GM23338 (cell line): ENCODE results near the gene ZBTB22. TPM values are rescaled to one million over a fixed set of nuclear protein-coding genes. Genes with fewer than 3 reads are reported as not detected.

Experiments used
- ATAC-seq: fragments of 200-7000 bp; cut with Tn5 transposase; 3 replicates; pipeline ENCODE4 v1.9.1; 2020
- DNase-seq: peaks from one replicate; pipeline ENCODE4 v3.0.0-alpha.2; 2015; ENCODE audit warnings: low spot score
- H2AFZ ChIP-seq: fragments of 200-600 bp; sonication (generic); 2 replicates; pipeline ENCODE4 v1.8.0; 2016; ENCODE audit warnings: antibody characterized with exemption, mild to moderate bottlenecking, moderate library complexity
- H3F3A ChIP-seq: fragments of 200-600 bp; sonication (generic); replicated peaks from 2 replicates; pipeline ENCODE4 v1.8.0; 2017; ENCODE audit warnings: antibody characterized with exemption, mixed run types, low read depth
- H3K27ac ChIP-seq: fragments of 200-600 bp; sonication (generic); 2 replicates; pipeline ENCODE4 v1.6.1; 2016; ENCODE audit warnings: low read depth
- H3K27me3 ChIP-seq: fragments of 200-600 bp; sonication (generic); 2 replicates; pipeline ENCODE4 v1.8.0; 2016; ENCODE audit warnings: mild to moderate bottlenecking, mixed run types, moderate library complexity; ENCODE audit not compliant: insufficient read depth
- H3K36me3 ChIP-seq: fragments of 200-600 bp; sonication (generic); 2 replicates; pipeline ENCODE4 v1.8.0; 2016; ENCODE audit warnings: mild to moderate bottlenecking; ENCODE audit not compliant: insufficient read depth
- H3K4me1 ChIP-seq: fragments of 200-600 bp; sonication (generic); 2 replicates; pipeline ENCODE4 v1.8.0; 2016; ENCODE audit warnings: mild to moderate bottlenecking, moderate library complexity; ENCODE audit not compliant: insufficient read depth
- H3K4me2 ChIP-seq: fragments of 200-600 bp; sonication (generic); 2 replicates; pipeline ENCODE4 v1.7.1; 2017; ENCODE audit warnings: mixed run types
- H3K4me3 ChIP-seq: fragments of 200-600 bp; sonication (generic); 2 replicates; pipeline ENCODE4 v1.6.1; 2016; ENCODE audit warnings: mixed run types
- H3K79me2 ChIP-seq: fragments of 200-600 bp; sonication (generic); replicated peaks from 2 replicates; pipeline ENCODE4 v1.8.0; 2017; ENCODE audit warnings: mild to moderate bottlenecking; ENCODE audit not compliant: insufficient read depth
- H3K9me2 ChIP-seq: fragments of 200-600 bp; sonication (generic); 2 replicates; pipeline ENCODE4 v1.8.0; 2017; ENCODE audit not compliant: insufficient read depth
- H4K20me1 ChIP-seq: fragments of 200-600 bp; sonication (generic); replicated peaks from 2 replicates; pipeline ENCODE4 v1.8.0; 2017; ENCODE audit warnings: mild to moderate bottlenecking; ENCODE audit not compliant: insufficient read depth
- H3K27ac Mint-ChIP-seq: 2 replicates; pipeline ENCODE4 v1.8.0; 2020; ENCODE audit warnings: inconsistent platforms, mild to moderate bottlenecking, moderate library complexity, mixed read lengths
- H3K27me3 Mint-ChIP-seq: 3 replicates; pipeline ENCODE4 v1.8.0; 2022; ENCODE audit warnings: low read depth, mild to moderate bottlenecking, moderate library complexity, mixed read lengths, inconsistent platforms; ENCODE audit not compliant: insufficient read depth, poor library complexity
- H3K36me3 Mint-ChIP-seq: 3 replicates; pipeline ENCODE4 v1.8.0; 2021; ENCODE audit warnings: low read depth, mild to moderate bottlenecking, inconsistent platforms, moderate library complexity, mixed read lengths
- H3K4me1 Mint-ChIP-seq: 3 replicates; pipeline ENCODE4 v1.8.0; 2020; ENCODE audit warnings: mild to moderate bottlenecking, inconsistent platforms, mixed read lengths
- H3K4me3 Mint-ChIP-seq: 3 replicates; pipeline ENCODE4 v1.8.0; 2021; ENCODE audit warnings: moderate library complexity, mild to moderate bottlenecking, inconsistent platforms, mixed read lengths
- H3K9me3 Mint-ChIP-seq: 3 replicates; pipeline ENCODE4 v1.8.0; 2020; ENCODE audit warnings: moderate library complexity, mild to moderate bottlenecking, inconsistent platforms, mixed read lengths
- EZH2 ChIP-seq: fragments of 200-600 bp; sonication (generic); IDR thresholded peaks from one replicate; pipeline ENCODE4 v1.8.0; 2017; ENCODE audit warnings: antibody characterized with exemption, mild to moderate bottlenecking, low read depth; ENCODE audit not compliant: unreplicated experiment
- EZH2phosphoT487 ChIP-seq: fragments of 200-600 bp; sonication (generic); IDR thresholded peaks from one replicate; pipeline ENCODE4 v1.8.1; 2018; ENCODE audit warnings: antibody characterized with exemption; ENCODE audit not compliant: unreplicated experiment
- JUNB ChIP-seq: IDR thresholded peaks from one replicate; pipeline ENCODE4 v1.6.1; 2016; ENCODE audit warnings: antibody characterized with exemption; ENCODE audit not compliant: unreplicated experiment
- POLR2AphosphoS5 ChIP-seq: IDR thresholded peaks from 2 replicates; pipeline ENCODE4 v1.6.1; 2016; ENCODE audit warnings: antibody characterized with exemption, low read depth
- STAT1 ChIP-seq: IDR thresholded peaks from one replicate; pipeline ENCODE4 v1.6.1; 2016; ENCODE audit warnings: antibody characterized with exemption; ENCODE audit not compliant: unreplicated experiment
- ZNF114 ChIP-seq: fragments of 250-450 bp; sonication (Bioruptor Pico); IDR thresholded peaks from 2 replicates; pipeline ENCODE4 v1.5.0; 2020; ENCODE audit warnings: mild to moderate bottlenecking, moderate library complexity
- ZNF331 ChIP-seq: fragments of 250-450 bp; sonication (Bioruptor Pico); IDR thresholded peaks from 2 replicates; pipeline ENCODE4 v1.5.0; 2020; ENCODE audit warnings: low read depth, mild to moderate bottlenecking, moderate library complexity
- polyA plus RNA-seq: library from polyadenylated mRNA; unstranded; fragments of >200 nt; fragmentation: Nextera tagmentation; extraction: Ambion mirVana; gene quantifications from 2 replicates; pipeline ENCODE4 v1.2.1, GENCODE V29; 2016
- total RNA-seq: library from RNA; depleted of rRNA; stranded (reverse); fragments of >200 nt; shearing (Covaris generic); gene quantifications from 2 replicates; pipeline ENCODE4 v1.2.3, GENCODE V29; 2014
- TF ChIP-seq, protein P1 (sequence below): IDR thresholded peaks from 2 replicates; pipeline ENCODE4 v1.6.1; 2016; ENCODE audit warnings: antibody characterized with exemption
- TF ChIP-seq, protein P2 (sequence below), 2 experiments: fragments of 200-600 bp in 1 of 2; sonication (generic) in 1 of 2; conservative IDR thresholded peaks; 2 replicates each; pipeline versions ENCODE4 v1.5.1 to v1.6.1; 2016 to 2017; ENCODE audit warnings: antibody characterized with exemption in 2 of 2, low read depth in 2 of 2, mild to moderate bottlenecking in 2 of 2, moderate library complexity in 1 of 2

Gene ZBTB22
- total and polyA plus RNA-seq, 2 experiments from 2014 or later, result 3.9 to 7.7 TPM

DNA sequence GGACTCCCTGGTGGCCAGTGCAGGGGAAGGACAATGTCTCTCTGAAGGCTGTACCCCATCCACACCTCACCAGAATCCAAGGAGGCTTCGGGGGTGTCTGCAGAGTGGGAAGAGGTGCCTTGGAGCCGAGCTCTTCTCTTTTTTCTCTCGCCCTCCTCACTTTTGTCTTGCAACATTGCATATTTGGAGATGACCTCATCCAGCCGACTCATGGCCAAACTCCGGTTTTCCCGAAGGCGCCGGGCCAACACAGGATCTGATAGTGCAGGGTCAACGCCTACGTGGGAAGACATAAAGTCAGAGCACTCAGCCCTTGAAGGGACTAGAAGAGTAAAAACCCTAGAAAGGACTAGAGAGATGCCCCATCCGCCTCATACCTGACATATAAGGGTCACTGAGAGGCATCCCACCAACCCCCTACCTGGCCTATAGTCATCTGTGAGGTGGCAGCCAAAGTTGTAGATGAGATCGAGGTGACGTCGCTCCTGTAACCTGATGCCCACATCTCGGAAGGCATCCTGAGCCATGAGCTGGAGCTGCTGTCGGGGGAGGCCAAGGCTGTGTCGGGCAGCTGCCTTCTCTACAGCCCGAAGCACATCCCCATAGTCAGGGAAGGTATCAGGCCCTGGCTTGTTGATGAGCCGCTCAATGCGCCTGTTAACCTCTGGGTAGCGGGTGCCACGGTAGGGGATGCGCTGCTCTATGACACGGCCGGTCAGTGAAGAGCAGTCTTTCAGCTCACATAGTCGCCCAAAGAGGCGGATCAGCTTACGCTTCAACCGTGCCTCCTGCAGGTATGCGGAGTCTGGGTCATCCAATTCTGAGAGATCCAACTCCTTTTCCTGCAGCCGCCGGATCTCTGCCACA lies 3.0 kb upstream of the ZBTB22 start (continued):
- TF ChIP-seq, protein P1, sequence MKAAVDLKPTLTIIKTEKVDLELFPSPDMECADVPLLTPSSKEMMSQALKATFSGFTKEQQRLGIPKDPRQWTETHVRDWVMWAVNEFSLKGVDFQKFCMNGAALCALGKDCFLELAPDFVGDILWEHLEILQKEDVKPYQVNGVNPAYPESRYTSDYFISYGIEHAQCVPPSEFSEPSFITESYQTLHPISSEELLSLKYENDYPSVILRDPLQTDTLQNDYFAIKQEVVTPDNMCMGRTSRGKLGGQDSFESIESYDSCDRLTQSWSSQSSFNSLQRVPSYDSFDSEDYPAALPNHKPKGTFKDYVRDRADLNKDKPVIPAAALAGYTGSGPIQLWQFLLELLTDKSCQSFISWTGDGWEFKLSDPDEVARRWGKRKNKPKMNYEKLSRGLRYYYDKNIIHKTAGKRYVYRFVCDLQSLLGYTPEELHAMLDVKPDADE, result no peak
- TF ChIP-seq EZH2phosphoT487 (no peak), JUNB (no peak), EZH2 (no peak), POLR2AphosphoS5 (no peak)
- TF ChIP-seq, protein P2, sequence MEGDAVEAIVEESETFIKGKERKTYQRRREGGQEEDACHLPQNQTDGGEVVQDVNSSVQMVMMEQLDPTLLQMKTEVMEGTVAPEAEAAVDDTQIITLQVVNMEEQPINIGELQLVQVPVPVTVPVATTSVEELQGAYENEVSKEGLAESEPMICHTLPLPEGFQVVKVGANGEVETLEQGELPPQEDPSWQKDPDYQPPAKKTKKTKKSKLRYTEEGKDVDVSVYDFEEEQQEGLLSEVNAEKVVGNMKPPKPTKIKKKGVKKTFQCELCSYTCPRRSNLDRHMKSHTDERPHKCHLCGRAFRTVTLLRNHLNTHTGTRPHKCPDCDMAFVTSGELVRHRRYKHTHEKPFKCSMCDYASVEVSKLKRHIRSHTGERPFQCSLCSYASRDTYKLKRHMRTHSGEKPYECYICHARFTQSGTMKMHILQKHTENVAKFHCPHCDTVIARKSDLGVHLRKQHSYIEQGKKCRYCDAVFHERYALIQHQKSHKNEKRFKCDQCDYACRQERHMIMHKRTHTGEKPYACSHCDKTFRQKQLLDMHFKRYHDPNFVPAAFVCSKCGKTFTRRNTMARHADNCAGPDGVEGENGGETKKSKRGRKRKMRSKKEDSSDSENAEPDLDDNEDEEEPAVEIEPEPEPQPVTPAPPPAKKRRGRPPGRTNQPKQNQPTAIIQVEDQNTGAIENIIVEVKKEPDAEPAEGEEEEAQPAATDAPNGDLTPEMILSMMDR (conservative IDR thresholded peaks at IDR 0.05; ENCODE audit: low read depth in 2 of 2), result no peak

DNA sequence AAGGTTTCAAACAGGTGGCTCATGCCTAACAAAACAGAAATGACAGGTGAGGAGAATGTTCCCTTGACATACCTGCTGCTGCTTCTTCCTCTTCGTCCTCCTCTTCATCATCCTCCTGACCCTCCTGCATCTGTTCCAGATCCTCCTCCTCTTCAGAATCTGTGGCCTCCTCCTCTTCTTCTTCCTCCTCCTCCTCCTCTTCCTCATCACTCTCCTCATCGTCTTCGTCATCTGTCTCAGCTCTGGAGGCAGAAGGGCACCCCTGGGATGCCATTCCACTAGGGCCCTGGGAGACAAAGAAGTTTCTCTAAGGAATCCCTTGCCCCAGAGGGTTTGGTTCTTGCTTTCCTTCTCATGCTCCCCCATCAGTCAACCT lies 2.4 kb upstream of the ZBTB22 start:
- Mint-ChIP-seq H3K27ac (no peak overlapping the region), H3K36me3 (peaks cover 42% of the 10 kb centered on the region), H3K27me3 (peaks cover 18% of the 10 kb centered on the region), H3K4me1 (peaks cover 69% of the 10 kb centered on the region), H3K9me3 (no peaks in the 10 kb centered on the region; the same call in 1 of the 3 replicates), H3K4me3 (peak overlapping the region; percentile 93; the same call in 1 of the 3 replicates)
- H3F3A ChIP-seq, result peaks cover 20% of the 10 kb centered on the region
- no peak for DNase-seq
- peaks cover 36% of the 10 kb centered on the region for H3K79me2 ChIP-seq
- no peak overlapping the region for H3K4me2 ChIP-seq
- peaks cover 50% of the 10 kb centered on the region for H3K4me1 ChIP-seq
- no peak overlapping the region for H3K4me3 ChIP-seq
- no peaks in the 10 kb centered on the region for H3K9me2 ChIP-seq
- no peaks in the 10 kb centered on the region for H3K27me3 ChIP-seq
- no peak overlapping the region for H2AFZ ChIP-seq
- no peak for TF ChIP-seq EZH2
- TF ChIP-seq JUNB, result no peak
- TF ChIP-seq, protein P2 (conservative IDR thresholded peaks at IDR 0.05; ENCODE audit: low read depth in 2 of 2), result no peak
- TF ChIP-seq EZH2phosphoT487, result no peak
- no peak for TF ChIP-seq STAT1
- TF ChIP-seq ZNF114 (CRISPR knock-in tag), result no peak
- TF ChIP-seq ZNF331 (CRISPR knock-in tag), result no peak
- H4K20me1 ChIP-seq, result peaks cover 11% of the 10 kb centered on the region
- peak overlapping the region; percentile 63; the same call in 1 of the 2 replicates for H3K27ac ChIP-seq
- H3K36me3 ChIP-seq, result peaks cover 14% of the 10 kb centered on the region
- no peak for ATAC-seq
